ENCODE data around the gene CEP192. TPM values are rescaled to one million over a fixed set of nuclear protein-coding genes. Genes with fewer than 3 reads are reported as not detected.

Gene CEP192
- total RNA-seq, 1 donor from 2014 or later: 25.6 TPM

GRCh38 chr18:13141209-13141608, 150.0 kb downstream of the CEP192 start:
- Histone ChIP-seq H3K27ac (replicated peaks) (no peak overlapping the region), H3K27me3 (ENCODE audit: low read depth) (peaks cover 6% of the 10 kb centered on the region), H3K4me3 (no peak overlapping the region), H3K36me3 (no peaks in the 10 kb centered on the region), H3K9me3 (replicated peaks) (peaks cover 21% of the 10 kb centered on the region), H3K4me1 (peaks cover 16% of the 10 kb centered on the region)
- intact Hi-C loops (cut with micrococcal nuclease): no loop called here
- TF ChIP-seq CTCF (IDR thresholded peaks at IDR 0.05; ENCODE audit: borderline replicate concordance): no peak
- no peak for DNase-seq

GRCh38 chr18:13145636-13146190, 154.6 kb downstream of the CEP192 start:
- Histone ChIP-seq H3K9me3 (replicated peaks) (peaks cover 21% of the 10 kb centered on the region), H3K4me3 (no peak overlapping the region), H3K36me3 (no peaks in the 10 kb centered on the region), H3K4me1 (no peaks in the 10 kb centered on the region), H3K27me3 (ENCODE audit: low read depth) (no peaks in the 10 kb centered on the region), H3K27ac (replicated peaks) (no peak overlapping the region)
- no peak for DNase-seq
- intact Hi-C loops (cut with micrococcal nuclease): no loop called here
- TF ChIP-seq CTCF (IDR thresholded peaks at IDR 0.05; ENCODE audit: borderline replicate concordance): no peak

GRCh38 chr18:13147130-13147529, 156.0 kb downstream of the CEP192 start:
- H3K27ac ChIP-seq (replicated peaks): no peak overlapping the region
- no peak for TF ChIP-seq CTCF (IDR thresholded peaks at IDR 0.05; ENCODE audit: borderline replicate concordance)

GRCh38 chr18:13151656-13152055, 160.5 kb downstream of the CEP192 start:
- no peak for TF ChIP-seq CTCF (IDR thresholded peaks at IDR 0.05; ENCODE audit: borderline replicate concordance)
- Histone ChIP-seq H3K9me3 (replicated peaks) (peaks cover 16% of the 10 kb centered on the region), H3K4me3 (no peak overlapping the region), H3K27me3 (ENCODE audit: low read depth) (no peaks in the 10 kb centered on the region), H3K4me1 (no peaks in the 10 kb centered on the region), H3K27ac (replicated peaks) (no peak overlapping the region), H3K36me3 (no peaks in the 10 kb centered on the region)
- DNase-seq: no peak
- intact Hi-C loops (cut with micrococcal nuclease): loop anchor here (10.0 kb wide), 1 partner anchor 147 kb away; no protein-coding TSS in a partner anchor

More at GRCh38 chr18:13147130-13147529, 156.0 kb downstream of the CEP192 start:
- intact Hi-C loops (cut with micrococcal nuclease): no loop called here
- no peak overlapping the region for H3K4me3 ChIP-seq
- no peaks in the 10 kb centered on the region for H3K27me3 ChIP-seq (ENCODE audit: low read depth)
- no peak for DNase-seq
- no peaks in the 10 kb centered on the region for H3K4me1 ChIP-seq
- H3K9me3 ChIP-seq (replicated peaks): peaks cover 21% of the 10 kb centered on the region
- H3K36me3 ChIP-seq: no peaks in the 10 kb centered on the region

- intact Hi-C loops (cut with micrococcal nuclease): loop anchor here (10.0 kb wide), 1 partner anchor 154 kb away; no protein-coding TSS in a partner anchor
- Histone ChIP-seq H3K27ac (replicated peaks) (no peak overlapping the region), H3K4me1 (no peaks in the 10 kb centered on the region), H3K4me3 (no peak overlapping the region), H3K36me3 (no peaks in the 10 kb centered on the region), H3K9me3 (replicated peaks) (peaks cover 38% of the 10 kb centered on the region), H3K27me3 (ENCODE audit: low read depth) (no peaks in the 10 kb centered on the region)
- no peak for TF ChIP-seq CTCF (IDR thresholded peaks at IDR 0.05; ENCODE audit: borderline replicate concordance)
- DNase-seq: no peak
These were observed 167.3 kb downstream of the CEP192 start for GRCh38 chr18:13158428-13158827.
